ENCODE data around the gene ELP4.

Gene ELP4

GRCh38 chr11:31826536-31827438 is 317.2 kb downstream of the ELP4 start:
- DNase-seq = no peak

DNA sequence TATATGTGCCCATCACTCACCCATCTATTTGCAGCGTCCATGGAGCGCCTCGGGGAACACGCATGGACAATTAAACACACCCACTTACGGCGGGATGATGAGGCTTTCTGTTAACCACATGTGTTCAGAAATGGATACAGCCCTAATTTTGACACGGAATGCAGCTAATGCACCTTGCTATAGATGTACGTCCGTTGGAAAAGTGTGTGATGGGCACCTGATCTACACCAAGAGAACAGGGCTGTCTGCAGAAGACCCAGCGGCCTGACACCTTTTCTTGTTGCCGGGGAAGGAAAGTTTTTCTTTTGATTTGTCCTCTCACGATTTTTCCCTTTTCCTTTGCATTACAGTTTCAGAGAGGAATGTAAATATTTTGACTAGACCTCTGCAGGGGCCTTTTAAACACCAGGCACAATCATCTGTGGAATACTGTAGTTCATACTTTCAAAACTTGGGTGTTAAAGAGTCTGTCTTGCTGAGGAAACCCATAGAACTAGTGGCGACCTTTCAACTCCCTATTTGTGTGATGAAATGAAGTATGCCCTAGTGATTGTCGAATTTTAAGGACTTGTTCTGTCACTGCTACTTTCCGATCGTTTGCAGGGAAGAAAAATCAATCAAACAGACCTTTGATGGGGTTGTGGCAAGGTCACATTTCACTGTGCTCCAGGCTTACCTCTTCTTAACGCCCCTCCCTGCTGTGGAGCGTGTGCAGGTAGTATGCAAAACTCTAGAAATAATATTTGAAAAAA is 318.1 kb downstream of the ELP4 start:
- no peak for DNase-seq

DNA sequence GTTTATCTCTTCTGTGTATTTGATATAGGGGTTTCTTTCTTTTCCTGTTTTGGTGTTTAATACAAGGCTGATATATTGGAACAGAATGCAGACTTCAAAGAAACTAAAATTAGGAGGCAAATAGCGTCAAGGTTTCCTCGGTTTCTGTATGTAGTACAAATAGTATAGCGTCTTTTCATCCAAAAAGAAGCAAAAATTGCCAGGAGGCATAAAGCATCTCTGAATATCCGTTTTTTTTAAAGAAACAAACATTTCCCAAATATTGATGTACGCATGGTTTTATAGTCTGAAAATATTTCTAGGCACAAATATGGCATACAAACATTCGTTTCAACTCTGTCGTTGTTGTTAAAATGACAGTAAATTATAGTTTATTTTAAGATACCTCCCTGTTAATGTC is 318.6 kb downstream of the ELP4 start:
- no peak for DNase-seq

- DNase-seq = no peak
Measured at GRCh38 chr11:31830406-31830805, 320.8 kb downstream of the ELP4 start.

GRCh38 chr11:31834237-31834636 is 324.7 kb downstream of the ELP4 start:
- no peak for DNase-seq
